HEK293 (cell line): Measurements from ENCODE around the gene GPR153.

Experiments used
- CTCF ChIA-PET: fragments of 350-600 bp; formaldehyde crosslinking; extraction: SDS; loops from one replicate; lab custom pipeline; 2021; ENCODE audit warnings: antibody characterized with exemption; lab: Yijun Ruan, JAX
- POLR2A ChIA-PET: fragments of 300-600 bp; formaldehyde crosslinking; extraction: SDS; loops from one replicate; lab custom pipeline; 2020; ENCODE audit warnings: antibody characterized with exemption, inconsistent platforms; lab: Yijun Ruan, JAX
- H3K27ac ChIP-seq: fragments of 200-500 bp; sonication (Bioruptor generic); 2 replicates; pipeline ENCODE4 v1.5.1; 2014; ENCODE audit warnings: low read depth, low read length, control low read depth, inconsistent platforms; ENCODE audit errors: extremely low read depth
- H3K36me3 ChIP-seq, 2 experiments: fragments of 200-500 bp in 1 of 2; sonication (Bioruptor generic) in 1 of 2; 1 replicate in 1 of 2; 2 replicates in 1 of 2; pipeline ENCODE4 v1.5.1; 2014 to 2017; ENCODE audit warnings: inconsistent platforms in 2 of 2, low read length in 2 of 2; ENCODE audit not compliant: control insufficient read depth in 2 of 2, insufficient read depth in 1 of 2
- H3K4me1 ChIP-seq: fragments of 200-500 bp; sonication (Bioruptor generic); 2 replicates; pipeline ENCODE4 v1.5.1; 2014; ENCODE audit warnings: mild to moderate bottlenecking, low read length, inconsistent platforms; ENCODE audit not compliant: control insufficient read depth, insufficient read depth
- H3K4me3 ChIP-seq: 2 replicates; pipeline ENCODE4 v1.5.1; 2011; ENCODE audit warnings: low read depth, mild to moderate bottlenecking, control low read depth, low read length, moderate library complexity
- H3K9me3 ChIP-seq: fragments of 200-500 bp; sonication (Bioruptor generic); 2 replicates; pipeline ENCODE4 v1.5.1; 2014; ENCODE audit warnings: low read depth, low read length, inconsistent platforms; ENCODE audit not compliant: control insufficient read depth, insufficient read depth
- GFI1B ChIP-seq: fragments of 450-650 bp; formaldehyde crosslinking; IDR thresholded peaks from 2 replicates; pipeline ENCODE4 v1.5.1; 2016; ENCODE audit warnings: missing biosample characterization, missing genetic modification characterization
- GLI2 ChIP-seq: fragments of 450-650 bp; formaldehyde crosslinking; IDR thresholded peaks from 2 replicates; pipeline ENCODE4; 2017; ENCODE audit warnings: missing biosample characterization, missing genetic modification characterization, low read depth, borderline replicate concordance
- GLIS1 ChIP-seq: fragments of 450-650 bp; formaldehyde crosslinking; IDR thresholded peaks from 2 replicates; pipeline ENCODE4 v1.5.1; 2016; ENCODE audit warnings: missing biosample characterization, missing genetic modification characterization
- GLIS2 ChIP-seq: fragments of 450-650 bp; formaldehyde crosslinking; IDR thresholded peaks from 2 replicates; pipeline ENCODE4 v1.5.1; 2016; ENCODE audit warnings: missing biosample characterization, missing genetic modification characterization
- KLF16 ChIP-seq: fragments of 450-650 bp; formaldehyde crosslinking; IDR thresholded peaks from 2 replicates; pipeline ENCODE4 v1.5.1; 2017; ENCODE audit warnings: missing biosample characterization, missing genetic modification characterization
- MYNN ChIP-seq: fragments of 450-650 bp; formaldehyde crosslinking; IDR thresholded peaks from 2 replicates; pipeline ENCODE4 v1.5.1; 2016; ENCODE audit warnings: missing biosample characterization, missing genetic modification characterization, borderline replicate concordance
- SALL2 ChIP-seq: fragments of 450-650 bp; formaldehyde crosslinking; IDR thresholded peaks from 2 replicates; pipeline ENCODE4 v1.5.0; 2017; ENCODE audit warnings: missing biosample characterization, mild to moderate bottlenecking, missing genetic modification characterization, borderline replicate concordance
- YY1 ChIP-seq: fragments of 450-650 bp; formaldehyde crosslinking; IDR thresholded peaks from 2 replicates; pipeline ENCODE4 v1.5.1; 2018; ENCODE audit warnings: missing biosample characterization, missing genetic modification characterization
- ZBTB20 ChIP-seq: fragments of 450-650 bp; formaldehyde crosslinking; IDR thresholded peaks from 2 replicates; pipeline ENCODE4 v1.5.1; 2016; ENCODE audit warnings: missing biosample characterization, missing genetic modification characterization
- ZFP69B ChIP-seq: fragments of 450-650 bp; formaldehyde crosslinking; IDR thresholded peaks from 2 replicates; pipeline ENCODE4 v1.5.1; 2016; ENCODE audit warnings: missing biosample characterization, missing genetic modification characterization
- ZNF221 ChIP-seq: fragments of 450-650 bp; formaldehyde crosslinking; IDR thresholded peaks from 2 replicates; pipeline ENCODE4 v1.5.1; 2017; ENCODE audit warnings: missing biosample characterization, missing genetic modification characterization, borderline replicate concordance
- ZNF394 ChIP-seq: fragments of 450-650 bp; formaldehyde crosslinking; IDR thresholded peaks from 2 replicates; pipeline ENCODE4 v1.5.1; 2016; ENCODE audit warnings: missing biosample characterization, missing genetic modification characterization, mild to moderate bottlenecking, moderate library complexity, borderline replicate concordance
- ZNF776 ChIP-seq: fragments of 450-650 bp; formaldehyde crosslinking; IDR thresholded peaks from 2 replicates; pipeline ENCODE4 v1.5.0; 2017; ENCODE audit warnings: missing biosample characterization, missing genetic modification characterization, borderline replicate concordance
- TF ChIP-seq, protein P1 (sequence below): sonication (generic); formaldehyde crosslinking; IDR thresholded peaks from 2 replicates; pipeline ENCODE4 v1.8.1; 2022; ENCODE audit warnings: mild to moderate bottlenecking, moderate library complexity, missing genetic modification reagents
- TF ChIP-seq, protein P2 (sequence below): fragments of 450-650 bp; formaldehyde crosslinking; IDR thresholded peaks from 2 replicates; pipeline ENCODE4 v1.5.1; 2016; ENCODE audit warnings: missing biosample characterization, missing genetic modification characterization
- TF ChIP-seq, protein P3 (sequence below): fragments of 450-650 bp; formaldehyde crosslinking; IDR thresholded peaks from 2 replicates; pipeline ENCODE4 v1.5.1; 2016; ENCODE audit warnings: missing biosample characterization, missing genetic modification characterization
- TF ChIP-seq, protein P4 (sequence below): fragments of 450-650 bp; formaldehyde crosslinking; IDR thresholded peaks from 2 replicates; pipeline ENCODE4 v1.5.1; 2016; ENCODE audit warnings: missing biosample characterization, missing genetic modification characterization, borderline replicate concordance
- TF ChIP-seq, protein P5 (sequence below): fragments of 450-650 bp; formaldehyde crosslinking; IDR thresholded peaks from 2 replicates; pipeline ENCODE4 v1.5.1; 2016; ENCODE audit warnings: missing biosample characterization, missing genetic modification characterization
- TF ChIP-seq, protein P6 (sequence below): fragments of 450-650 bp; formaldehyde crosslinking; IDR thresholded peaks from 2 replicates; pipeline ENCODE4 v1.5.1; 2016; ENCODE audit warnings: missing biosample characterization, missing genetic modification characterization

Gene GPR153

DNA sequence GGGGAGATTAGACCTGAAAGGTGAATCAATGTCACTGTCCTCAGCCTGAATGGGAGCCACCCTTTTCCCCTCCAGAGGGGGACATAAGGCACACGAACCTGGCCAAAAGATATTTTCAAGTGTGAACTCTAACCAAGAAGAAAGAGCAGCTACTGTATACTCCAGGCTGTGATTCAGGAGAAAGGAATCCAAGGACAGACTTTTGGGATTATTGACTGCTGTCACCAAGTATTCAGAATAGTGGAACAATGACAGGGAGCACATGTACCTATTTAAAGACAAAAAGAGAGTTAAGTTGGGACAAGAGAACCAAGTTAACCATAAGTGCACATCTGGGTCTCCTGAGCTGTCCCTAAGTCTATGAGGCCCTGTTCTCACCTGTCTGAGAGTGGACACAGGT is 27.5 kb downstream of the GPR153 start:
- Histone ChIP-seq H3K36me3 (peaks cover 47 to 62% of the 10 kb centered on the region in 2 experiments), H3K4me1 (no peaks in the 10 kb centered on the region), H3K27ac (no peak overlapping the region), H3K9me3 (no peaks in the 10 kb centered on the region), H3K4me3 (no peak overlapping the region)
- POLR2A ChIA-PET = interaction anchor here (1.0 kb wide), 1 partner anchor 27 kb away, joined by 3 read pairs; no protein-coding TSS in a partner anchor
- TF ChIP-seq ZNF221 (tag by site-specific recombination) (no peak), GLI2 (tag by site-specific recombination) (no peak), YY1 (tag by site-specific recombination) (no peak), KLF16 (tag by site-specific recombination) (no peak), ZBTB20 (no peak), ZNF394 (tag by site-specific recombination) (no peak), GLIS2 (tag by site-specific recombination) (no peak), MYNN (tag by site-specific recombination) (no peak), SALL2 (no peak), GLIS1 (tag by site-specific recombination) (no peak), ZFP69B (tag by site-specific recombination) (no peak), GFI1B (tag by site-specific recombination) (no peak), ZNF776 (tag by site-specific recombination) (no peak)
- TF ChIP-seq, protein P1, sequence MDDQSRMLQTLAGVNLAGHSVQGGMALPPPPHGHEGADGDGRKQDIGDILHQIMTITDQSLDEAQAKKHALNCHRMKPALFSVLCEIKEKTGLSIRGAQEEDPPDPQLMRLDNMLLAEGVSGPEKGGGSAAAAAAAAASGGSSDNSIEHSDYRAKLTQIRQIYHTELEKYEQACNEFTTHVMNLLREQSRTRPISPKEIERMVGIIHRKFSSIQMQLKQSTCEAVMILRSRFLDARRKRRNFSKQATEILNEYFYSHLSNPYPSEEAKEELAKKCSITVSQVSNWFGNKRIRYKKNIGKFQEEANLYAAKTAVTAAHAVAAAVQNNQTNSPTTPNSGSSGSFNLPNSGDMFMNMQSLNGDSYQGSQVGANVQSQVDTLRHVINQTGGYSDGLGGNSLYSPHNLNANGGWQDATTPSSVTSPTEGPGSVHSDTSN = no peak
- TF ChIP-seq, protein P2, sequence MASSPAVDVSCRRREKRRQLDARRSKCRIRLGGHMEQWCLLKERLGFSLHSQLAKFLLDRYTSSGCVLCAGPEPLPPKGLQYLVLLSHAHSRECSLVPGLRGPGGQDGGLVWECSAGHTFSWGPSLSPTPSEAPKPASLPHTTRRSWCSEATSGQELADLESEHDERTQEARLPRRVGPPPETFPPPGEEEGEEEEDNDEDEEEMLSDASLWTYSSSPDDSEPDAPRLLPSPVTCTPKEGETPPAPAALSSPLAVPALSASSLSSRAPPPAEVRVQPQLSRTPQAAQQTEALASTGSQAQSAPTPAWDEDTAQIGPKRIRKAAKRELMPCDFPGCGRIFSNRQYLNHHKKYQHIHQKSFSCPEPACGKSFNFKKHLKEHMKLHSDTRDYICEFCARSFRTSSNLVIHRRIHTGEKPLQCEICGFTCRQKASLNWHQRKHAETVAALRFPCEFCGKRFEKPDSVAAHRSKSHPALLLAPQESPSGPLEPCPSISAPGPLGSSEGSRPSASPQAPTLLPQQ (tag by site-specific recombination) = no peak
- TF ChIP-seq, protein P3, sequence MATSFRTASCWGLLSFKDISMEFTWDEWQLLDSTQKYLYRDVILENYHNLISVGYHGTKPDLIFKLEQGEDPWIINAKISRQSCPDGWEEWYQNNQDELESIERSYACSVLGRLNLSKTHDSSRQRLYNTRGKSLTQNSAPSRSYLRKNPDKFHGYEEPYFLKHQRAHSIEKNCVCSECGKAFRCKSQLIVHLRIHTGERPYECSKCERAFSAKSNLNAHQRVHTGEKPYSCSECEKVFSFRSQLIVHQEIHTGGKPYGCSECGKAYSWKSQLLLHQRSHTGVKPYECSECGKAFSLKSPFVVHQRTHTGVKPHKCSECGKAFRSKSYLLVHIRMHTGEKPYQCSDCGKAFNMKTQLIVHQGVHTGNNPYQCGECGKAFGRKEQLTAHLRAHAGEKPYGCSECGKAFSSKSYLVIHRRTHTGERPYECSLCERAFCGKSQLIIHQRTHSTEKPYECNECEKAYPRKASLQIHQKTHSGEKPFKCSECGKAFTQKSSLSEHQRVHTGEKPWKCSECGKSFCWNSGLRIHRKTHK (tag by site-specific recombination) = no peak
- TF ChIP-seq, protein P4, sequence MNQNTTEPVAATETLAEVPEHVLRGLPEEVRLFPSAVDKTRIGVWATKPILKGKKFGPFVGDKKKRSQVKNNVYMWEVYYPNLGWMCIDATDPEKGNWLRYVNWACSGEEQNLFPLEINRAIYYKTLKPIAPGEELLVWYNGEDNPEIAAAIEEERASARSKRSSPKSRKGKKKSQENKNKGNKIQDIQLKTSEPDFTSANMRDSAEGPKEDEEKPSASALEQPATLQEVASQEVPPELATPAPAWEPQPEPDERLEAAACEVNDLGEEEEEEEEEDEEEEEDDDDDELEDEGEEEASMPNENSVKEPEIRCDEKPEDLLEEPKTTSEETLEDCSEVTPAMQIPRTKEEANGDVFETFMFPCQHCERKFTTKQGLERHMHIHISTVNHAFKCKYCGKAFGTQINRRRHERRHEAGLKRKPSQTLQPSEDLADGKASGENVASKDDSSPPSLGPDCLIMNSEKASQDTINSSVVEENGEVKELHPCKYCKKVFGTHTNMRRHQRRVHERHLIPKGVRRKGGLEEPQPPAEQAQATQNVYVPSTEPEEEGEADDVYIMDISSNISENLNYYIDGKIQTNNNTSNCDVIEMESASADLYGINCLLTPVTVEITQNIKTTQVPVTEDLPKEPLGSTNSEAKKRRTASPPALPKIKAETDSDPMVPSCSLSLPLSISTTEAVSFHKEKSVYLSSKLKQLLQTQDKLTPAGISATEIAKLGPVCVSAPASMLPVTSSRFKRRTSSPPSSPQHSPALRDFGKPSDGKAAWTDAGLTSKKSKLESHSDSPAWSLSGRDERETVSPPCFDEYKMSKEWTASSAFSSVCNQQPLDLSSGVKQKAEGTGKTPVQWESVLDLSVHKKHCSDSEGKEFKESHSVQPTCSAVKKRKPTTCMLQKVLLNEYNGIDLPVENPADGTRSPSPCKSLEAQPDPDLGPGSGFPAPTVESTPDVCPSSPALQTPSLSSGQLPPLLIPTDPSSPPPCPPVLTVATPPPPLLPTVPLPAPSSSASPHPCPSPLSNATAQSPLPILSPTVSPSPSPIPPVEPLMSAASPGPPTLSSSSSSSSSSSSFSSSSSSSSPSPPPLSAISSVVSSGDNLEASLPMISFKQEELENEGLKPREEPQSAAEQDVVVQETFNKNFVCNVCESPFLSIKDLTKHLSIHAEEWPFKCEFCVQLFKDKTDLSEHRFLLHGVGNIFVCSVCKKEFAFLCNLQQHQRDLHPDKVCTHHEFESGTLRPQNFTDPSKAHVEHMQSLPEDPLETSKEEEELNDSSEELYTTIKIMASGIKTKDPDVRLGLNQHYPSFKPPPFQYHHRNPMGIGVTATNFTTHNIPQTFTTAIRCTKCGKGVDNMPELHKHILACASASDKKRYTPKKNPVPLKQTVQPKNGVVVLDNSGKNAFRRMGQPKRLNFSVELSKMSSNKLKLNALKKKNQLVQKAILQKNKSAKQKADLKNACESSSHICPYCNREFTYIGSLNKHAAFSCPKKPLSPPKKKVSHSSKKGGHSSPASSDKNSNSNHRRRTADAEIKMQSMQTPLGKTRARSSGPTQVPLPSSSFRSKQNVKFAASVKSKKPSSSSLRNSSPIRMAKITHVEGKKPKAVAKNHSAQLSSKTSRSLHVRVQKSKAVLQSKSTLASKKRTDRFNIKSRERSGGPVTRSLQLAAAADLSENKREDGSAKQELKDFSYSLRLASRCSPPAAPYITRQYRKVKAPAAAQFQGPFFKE (tag by site-specific recombination) = no peak
- TF ChIP-seq, protein P5, sequence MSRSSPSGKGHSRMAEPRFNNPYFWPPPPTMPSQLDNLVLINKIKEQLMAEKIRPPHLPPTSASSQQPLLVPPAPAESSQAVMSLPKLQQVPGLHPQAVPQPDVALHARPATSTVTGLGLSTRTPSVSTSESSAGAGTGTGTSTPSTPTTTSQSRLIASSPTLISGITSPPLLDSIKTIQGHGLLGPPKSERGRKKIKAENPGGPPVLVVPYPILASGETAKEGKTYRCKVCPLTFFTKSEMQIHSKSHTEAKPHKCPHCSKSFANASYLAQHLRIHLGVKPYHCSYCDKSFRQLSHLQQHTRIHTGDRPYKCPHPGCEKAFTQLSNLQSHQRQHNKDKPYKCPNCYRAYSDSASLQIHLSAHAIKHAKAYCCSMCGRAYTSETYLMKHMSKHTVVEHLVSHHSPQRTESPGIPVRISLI = no peak
- TF ChIP-seq, protein P6, sequence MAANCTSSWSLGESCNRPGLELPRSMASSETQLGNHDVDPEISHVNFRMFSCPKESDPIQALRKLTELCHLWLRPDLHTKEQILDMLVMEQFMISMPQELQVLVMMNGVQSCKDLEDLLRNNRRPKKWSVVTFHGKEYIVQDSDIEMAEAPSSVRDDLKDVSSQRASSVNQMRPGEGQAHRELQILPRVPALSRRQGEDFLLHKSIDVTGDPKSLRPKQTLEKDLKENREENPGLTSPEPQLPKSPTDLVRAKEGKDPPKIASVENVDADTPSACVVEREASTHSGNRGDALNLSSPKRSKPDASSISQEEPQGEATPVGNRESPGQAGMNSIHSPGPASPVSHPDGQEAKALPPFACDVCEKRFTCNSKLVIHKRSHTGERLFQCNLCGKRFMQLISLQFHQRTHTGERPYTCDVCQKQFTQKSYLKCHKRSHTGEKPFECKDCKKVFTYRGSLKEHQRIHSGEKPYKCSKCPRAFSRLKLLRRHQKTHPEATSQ (tag by site-specific recombination) = no peak
- CTCF ChIA-PET = interaction anchor here (0.6 kb wide), 1 partner anchor 13 kb away, joined by 3 read pairs; no protein-coding TSS in a partner anchor
